ENCODE results near the gene MAPK7. TPM values are rescaled to one million over a fixed set of nuclear protein-coding genes. Genes with fewer than 3 reads are reported as not detected.

The MAPK7 gene
- polyA plus RNA-seq (2012; ENCODE audit: low read depth, missing spikeins): 7.9 TPM

GRCh38 chr17:19378416-19379360 is at the start of gene MAPK7:
Gene MAPK7 (plus strand): TSS chr17:19378498. CDS start chr17:19378901, 403 bp downstream.
- DNase-seq (ENCODE audit: insufficient read length, low spot score) (no peak), FAIRE-seq (no peak)
- no peak for TF ChIP-seq POLR2AphosphoS5 (IDR thresholded peaks at IDR 0.05; ENCODE audit: low read depth, low read length)
- TF ChIP-seq TAF1 (IDR thresholded peaks at IDR 0.05; ENCODE audit: low read depth, low read length): no peak
- TF ChIP-seq PAX5 (IDR thresholded peaks at IDR 0.05; ENCODE audit: insufficient read depth, low read length, severe bottlenecking): no peak

- no peak for FAIRE-seq
Measured at GRCh38 chr17:19329136-19329535, 49.2 kb upstream of the MAPK7 start.

GRCh38 chr17:19329839-19330238 is 48.5 kb upstream of the MAPK7 start:
- no peak for TF ChIP-seq PAX5 (IDR thresholded peaks at IDR 0.05; ENCODE audit: insufficient read depth, low read length, severe bottlenecking)
- no peak for TF ChIP-seq TAF1 (IDR thresholded peaks at IDR 0.05; ENCODE audit: low read depth, low read length)
- TF ChIP-seq POLR2A (IDR thresholded peaks at IDR 0.05; ENCODE audit: low read depth, low read length): no peak
- TF ChIP-seq SPI1 (IDR thresholded peaks at IDR 0.05; ENCODE audit: low read depth, low read length): no peak
- no peak for TF ChIP-seq POLR2AphosphoS5 (IDR thresholded peaks at IDR 0.05; ENCODE audit: low read depth, low read length)
- TF ChIP-seq POU2F2 (IDR thresholded peaks at IDR 0.05; ENCODE audit: low read depth, low read length): no peak
- no peak for FAIRE-seq
- DNase-seq (ENCODE audit: insufficient read length, low spot score): no peak

More at GRCh38 chr17:19329136-19329535, 49.2 kb upstream of the MAPK7 start:
- TF ChIP-seq PAX5 (IDR thresholded peaks at IDR 0.05; ENCODE audit: insufficient read depth, low read length, severe bottlenecking) (no peak), POLR2A (IDR thresholded peaks at IDR 0.05; ENCODE audit: low read depth, low read length) (no peak), POLR2AphosphoS5 (IDR thresholded peaks at IDR 0.05; ENCODE audit: low read depth, low read length) (no peak), SPI1 (IDR thresholded peaks at IDR 0.05; ENCODE audit: low read depth, low read length) (no peak), POU2F2 (IDR thresholded peaks at IDR 0.05; ENCODE audit: low read depth, low read length) (no peak), TAF1 (IDR thresholded peaks at IDR 0.05; ENCODE audit: low read depth, low read length) (no peak)
- no peak for DNase-seq (ENCODE audit: insufficient read length, low spot score)

- no peak for FAIRE-seq
- TF ChIP-seq POLR2AphosphoS5 (IDR thresholded peaks at IDR 0.05; ENCODE audit: low read depth, low read length): no peak
- no peak for TF ChIP-seq PAX5 (IDR thresholded peaks at IDR 0.05; ENCODE audit: insufficient read depth, low read length, severe bottlenecking)
- no peak for TF ChIP-seq POLR2A (IDR thresholded peaks at IDR 0.05; ENCODE audit: low read depth, low read length)
- no peak for TF ChIP-seq POU2F2 (IDR thresholded peaks at IDR 0.05; ENCODE audit: low read depth, low read length)
- TF ChIP-seq TAF1 (IDR thresholded peaks at IDR 0.05; ENCODE audit: low read depth, low read length): no peak
- TF ChIP-seq SPI1 (IDR thresholded peaks at IDR 0.05; ENCODE audit: low read depth, low read length): no peak
- DNase-seq (ENCODE audit: insufficient read length, low spot score): no peak
Measured at GRCh38 chr17:19330271-19330670, 48.0 kb upstream of the MAPK7 start.

- FAIRE-seq (no peak), DNase-seq (ENCODE audit: insufficient read length, low spot score) (no peak)
- no peak for TF ChIP-seq PAX5 (IDR thresholded peaks at IDR 0.05; ENCODE audit: insufficient read depth, low read length, severe bottlenecking)
- TF ChIP-seq TAF1 (IDR thresholded peaks at IDR 0.05; ENCODE audit: low read depth, low read length): no peak
- TF ChIP-seq SPI1 (IDR thresholded peaks at IDR 0.05; ENCODE audit: low read depth, low read length): no peak
Measured at GRCh38 chr17:19331134-19331533, 47.2 kb upstream of the MAPK7 start.

- DNase-seq (ENCODE audit: insufficient read length, low spot score) (no peak), FAIRE-seq (no peak)
- TF ChIP-seq SPI1 (IDR thresholded peaks at IDR 0.05; ENCODE audit: low read depth, low read length): no peak
- no peak for TF ChIP-seq POU2F2 (IDR thresholded peaks at IDR 0.05; ENCODE audit: low read depth, low read length)
- TF ChIP-seq POLR2AphosphoS5 (IDR thresholded peaks at IDR 0.05; ENCODE audit: low read depth, low read length): no peak
- no peak for TF ChIP-seq PAX5 (IDR thresholded peaks at IDR 0.05; ENCODE audit: insufficient read depth, low read length, severe bottlenecking)
- TF ChIP-seq POLR2A (IDR thresholded peaks at IDR 0.05; ENCODE audit: low read depth, low read length): no peak
- TF ChIP-seq TAF1 (IDR thresholded peaks at IDR 0.05; ENCODE audit: low read depth, low read length): no peak
Measured at GRCh38 chr17:19331543-19332245, 46.6 kb upstream of the MAPK7 start.

- FAIRE-seq (peak; percentile 50), DNase-seq (ENCODE audit: insufficient read length, low spot score) (no peak)
- TF ChIP-seq TAF1 (IDR thresholded peaks at IDR 0.05; ENCODE audit: low read depth, low read length): no peak
- no peak for TF ChIP-seq POLR2A (IDR thresholded peaks at IDR 0.05; ENCODE audit: low read depth, low read length)
- no peak for TF ChIP-seq SPI1 (IDR thresholded peaks at IDR 0.05; ENCODE audit: low read depth, low read length)
- TF ChIP-seq POLR2AphosphoS5 (IDR thresholded peaks at IDR 0.05; ENCODE audit: low read depth, low read length): no peak
- TF ChIP-seq PAX5 (IDR thresholded peaks at IDR 0.05; ENCODE audit: insufficient read depth, low read length, severe bottlenecking): no peak
- no peak for TF ChIP-seq POU2F2 (IDR thresholded peaks at IDR 0.05; ENCODE audit: low read depth, low read length)
Measured at GRCh38 chr17:19332371-19333131, 45.7 kb upstream of the MAPK7 start.

- FAIRE-seq (no peak), DNase-seq (ENCODE audit: insufficient read length, low spot score) (no peak)
- TF ChIP-seq PAX5 (IDR thresholded peaks at IDR 0.05; ENCODE audit: insufficient read depth, low read length, severe bottlenecking) (no peak), POLR2A (IDR thresholded peaks at IDR 0.05; ENCODE audit: low read depth, low read length) (no peak)
Measured at GRCh38 chr17:19333132-19333440, 45.2 kb upstream of the MAPK7 start.

- FAIRE-seq (no peak), DNase-seq (ENCODE audit: insufficient read length, low spot score) (no peak)
- no peak for TF ChIP-seq PAX5 (IDR thresholded peaks at IDR 0.05; ENCODE audit: insufficient read depth, low read length, severe bottlenecking)
- TF ChIP-seq POLR2A (IDR thresholded peaks at IDR 0.05; ENCODE audit: low read depth, low read length): no peak
- TF ChIP-seq TAF1 (IDR thresholded peaks at IDR 0.05; ENCODE audit: low read depth, low read length): no peak
- TF ChIP-seq POU2F2 (IDR thresholded peaks at IDR 0.05; ENCODE audit: low read depth, low read length): no peak
- no peak for TF ChIP-seq POLR2AphosphoS5 (IDR thresholded peaks at IDR 0.05; ENCODE audit: low read depth, low read length)
- no peak for TF ChIP-seq SPI1 (IDR thresholded peaks at IDR 0.05; ENCODE audit: low read depth, low read length)
Measured at GRCh38 chr17:19333736-19334290, 44.5 kb upstream of the MAPK7 start.

Measured in GM12891 (cell line).